Uterus (tissue), 4 donors: ENCODE data around the gene LPP. TPM values are rescaled to one million over a fixed set of nuclear protein-coding genes. Genes with fewer than 3 reads are reported as not detected.

Source experiments
- DNase-seq, 2 donors: peaks; one replicate each; pipeline ENCODE4 v3.0.0-alpha.2; 2019 to 2020
- H3K27ac ChIP-seq, 2 donors: fragments of 200-600 bp; sonication (generic); 1 replicate in 1 of 2; 2 replicates in 1 of 2; pipeline ENCODE4 v1.5.1; 2016 to 2018
- H3K27me3 ChIP-seq, 2 donors: fragments of 200-600 bp; sonication (generic); one replicate each; pipeline ENCODE4 v1.5.1; 2018 to 2019; ENCODE audit warnings: control low read depth in 1 of 2
- H3K36me3 ChIP-seq, 2 donors: fragments of 200-600 bp; sonication (generic); one replicate each; pipeline ENCODE4 v1.5.1; 2019; ENCODE audit warnings: control low read depth in 1 of 2
- H3K4me1 ChIP-seq, 2 donors: fragments of 200-600 bp; sonication (generic); one replicate each; pipeline ENCODE4 v1.5.1; 2018 to 2019; ENCODE audit warnings: control low read depth in 1 of 2
- H3K4me3 ChIP-seq, 2 donors: fragments of 200-600 bp; sonication (generic); 1 replicate in 1 of 2; 2 replicates in 1 of 2; pipeline ENCODE4 v1.5.1; 2018 to 2019; ENCODE audit warnings: mild to moderate bottlenecking in 1 of 2
- H3K9me3 ChIP-seq, 2 donors: fragments of 200-600 bp; sonication (generic); one replicate each; pipeline ENCODE4 v1.5.1; 2019; ENCODE audit warnings: control low read depth in 1 of 2
- CTCF ChIP-seq, 4 experiments: fragments of 200-600 bp in 2 of 4; fragments of 450-650 bp in 2 of 4; sonication (generic) in 2 of 4; IDR thresholded peaks; one replicate each; pipeline ENCODE4 v1.5.1; 2016 to 2019; ENCODE audit warnings: antibody characterized with exemption in 4 of 4, mild to moderate bottlenecking in 2 of 4, moderate library complexity in 1 of 4
- POLR2A ChIP-seq, 2 donors: fragments of 450-650 bp; IDR thresholded peaks; one replicate each; pipeline ENCODE4 v1.6.1; 2016; ENCODE audit warnings: antibody characterized with exemption in 2 of 2, mild to moderate bottlenecking in 1 of 2, moderate library complexity in 1 of 2
- intact Hi-C: fragments of 100-400 bp; cut with DNase I; formaldehyde crosslinking; loops from one replicate; pipeline ENCODE4 v1.15.1; 2023; ENCODE audit warnings: low total_unique reads
- total RNA-seq, 4 donors: library from RNA; depleted of rRNA in 3 of 4; stranded (reverse); fragments of >200 nt in 3 of 4; gene quantifications; one replicate each; pipeline versions ENCODE4 v1.1.0 to v1.2.4, GENCODE V29; 2014 to 2023
- donor health status: DM: yes; HTN: yes; CAD: no.

LPP gene
- total RNA-seq, 4 donors from 2014 or later: 180 to 1,374 (median 712) TPM

GRCh38 chr3:188321258-188321657 lies 167.3 kb downstream of the LPP start:
- Histone ChIP-seq H3K27ac (no peak overlapping the region), H3K4me1 (peaks cover 0 to 7% of the 10 kb centered on the region in 2 donors), H3K27me3 (no peaks in the 10 kb centered on the region), H3K9me3 (no peaks in the 10 kb centered on the region), H3K36me3 (no peaks in the 10 kb centered on the region), H3K4me3 (no peak overlapping the region)
- TF ChIP-seq POLR2A (IDR thresholded peaks at IDR 0.05) (no peak), CTCF (IDR thresholded peaks at IDR 0.05) (no peak)
- intact Hi-C loops: no loop called here
- no peak for DNase-seq

- intact Hi-C loops: no loop called here
- peaks cover 4 to 5% of the 10 kb centered on the region in 2 donors for H3K4me1 ChIP-seq
- peak overlapping the region in 1 of 2 donors; percentile 5 for H3K27ac ChIP-seq
- no peaks in the 10 kb centered on the region for H3K9me3 ChIP-seq
- TF ChIP-seq POLR2A (IDR thresholded peaks at IDR 0.05) (no peak), CTCF (IDR thresholded peaks at IDR 0.05) (no peak)
- H3K27me3 ChIP-seq: no peaks in the 10 kb centered on the region
- H3K36me3 ChIP-seq: no peaks in the 10 kb centered on the region
- DNase-seq: no peak
- H3K4me3 ChIP-seq: no peak overlapping the region
These were observed 168.4 kb downstream of the LPP start for GRCh38 chr3:188322135-188322887.

- Histone ChIP-seq H3K27me3 (no peaks in the 10 kb centered on the region), H3K9me3 (no peaks in the 10 kb centered on the region), H3K36me3 (no peaks in the 10 kb centered on the region), H3K27ac (peak overlapping the region in 1 of 2 donors; percentile 5), H3K4me3 (no peak overlapping the region), H3K4me1 (peaks cover 5 to 8% of the 10 kb centered on the region in 2 donors)
- TF ChIP-seq CTCF (IDR thresholded peaks at IDR 0.05): no peak
- no peak for TF ChIP-seq POLR2A (IDR thresholded peaks at IDR 0.05)
- no peak for DNase-seq
- intact Hi-C loops: no loop called here
These were observed 169.3 kb downstream of the LPP start for GRCh38 chr3:188323067-188323842.

GRCh38 chr3:188326111-188326510 lies 172.2 kb downstream of the LPP start:
- H3K27ac ChIP-seq: peak overlapping the region; percentile 56 to 65
- no peak overlapping the region for H3K4me3 ChIP-seq
- H3K9me3 ChIP-seq: no peaks in the 10 kb centered on the region
- H3K4me1 ChIP-seq: peaks cover 5 to 9% of the 10 kb centered on the region in 2 donors
- no peak for DNase-seq
- H3K27me3 ChIP-seq: no peaks in the 10 kb centered on the region
- intact Hi-C loops: no loop called here
- H3K36me3 ChIP-seq: no peaks in the 10 kb centered on the region
- TF ChIP-seq POLR2A (IDR thresholded peaks at IDR 0.05): no peak
- no peak for TF ChIP-seq CTCF (IDR thresholded peaks at IDR 0.05)

GRCh38 chr3:188326968-188327367 lies 173.0 kb downstream of the LPP start:
- intact Hi-C loops: no loop called here
- no peaks in the 10 kb centered on the region for H3K9me3 ChIP-seq
- no peaks in the 10 kb centered on the region for H3K27me3 ChIP-seq
- no peak for DNase-seq
- H3K36me3 ChIP-seq: no peaks in the 10 kb centered on the region
- H3K4me3 ChIP-seq: no peak overlapping the region
- peaks cover 5 to 11% of the 10 kb centered on the region in 2 donors for H3K4me1 ChIP-seq
- peak overlapping the region; percentile 56 to 65 for H3K27ac ChIP-seq
- no peak for TF ChIP-seq CTCF (IDR thresholded peaks at IDR 0.05)
- no peak for TF ChIP-seq POLR2A (IDR thresholded peaks at IDR 0.05)
